Measurements from ENCODE around the gene EDAR. TPM values are rescaled to one million over a fixed set of nuclear protein-coding genes. Genes with fewer than 3 reads are reported as not detected.
A peak's percentile ranks its signal among the peaks of the same experiment; 100 is the strongest.

The EDAR gene
- total RNA-seq, 2 donors from 2014 or later: 0.43 to 0.46 TPM

DNA sequence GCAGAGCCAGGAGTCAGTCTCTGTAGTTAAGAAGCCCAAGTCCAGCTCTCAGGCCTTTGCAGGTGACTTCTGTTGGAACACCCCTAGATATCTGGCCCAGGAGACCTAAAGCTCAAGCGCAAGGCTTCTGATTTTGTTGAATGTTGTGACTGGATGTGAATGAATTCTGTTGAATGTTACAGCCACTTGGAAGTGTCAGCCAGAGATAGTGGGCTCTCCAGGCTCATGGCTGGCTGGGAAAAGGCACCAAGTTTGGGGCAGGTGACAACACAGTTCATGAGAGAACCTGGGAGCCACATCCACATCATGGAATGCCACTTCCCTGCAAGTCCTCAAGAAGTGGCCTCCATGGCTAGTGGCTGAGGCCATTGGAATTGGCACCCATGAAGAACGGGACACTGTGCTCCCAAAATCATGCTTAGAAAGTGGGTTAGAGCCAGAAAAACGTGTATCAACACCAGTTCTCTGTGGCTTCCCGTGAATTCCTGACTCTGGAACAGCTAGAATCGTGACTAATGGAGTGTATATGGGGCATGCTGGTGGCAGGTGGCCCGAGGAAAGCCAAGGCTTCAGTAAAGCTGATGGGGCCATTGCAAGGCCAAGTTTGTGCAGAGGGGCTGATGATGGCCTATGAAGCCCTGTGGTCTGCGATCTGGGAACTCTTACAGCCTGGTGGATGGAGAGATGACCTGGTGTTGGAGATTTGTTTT, 30.2 kb downstream of the EDAR start:
- DNase-seq (ENCODE audit: low spot score in 2 of 2) (no peak), ATAC-seq (peak in 1 of 2 donors; percentile 11)
- peak overlapping the region in 1 of 2 donors; percentile 68 for H3K27ac Mint-ChIP-seq

GRCh38 chr2:108958002-108958401, 31.0 kb downstream of the EDAR start:
- Mint-ChIP-seq H3K9me3 (peaks cover 0 to 5% of the 10 kb centered on the region in 2 donors), H3K36me3 (peaks cover 6% of the 10 kb centered on the region in 2 donors), H3K27ac (peak overlapping the region; percentile 41 to 68)
- ATAC-seq: peak; percentile 23 to 43
- no peak for DNase-seq (ENCODE audit: low spot score in 2 of 2)

More for the DNA sequence above, 30.2 kb downstream of the EDAR start:
- Mint-ChIP-seq H3K36me3 (no peaks in the 10 kb centered on the region), H3K9me3 (no peaks in the 10 kb centered on the region)

DNA sequence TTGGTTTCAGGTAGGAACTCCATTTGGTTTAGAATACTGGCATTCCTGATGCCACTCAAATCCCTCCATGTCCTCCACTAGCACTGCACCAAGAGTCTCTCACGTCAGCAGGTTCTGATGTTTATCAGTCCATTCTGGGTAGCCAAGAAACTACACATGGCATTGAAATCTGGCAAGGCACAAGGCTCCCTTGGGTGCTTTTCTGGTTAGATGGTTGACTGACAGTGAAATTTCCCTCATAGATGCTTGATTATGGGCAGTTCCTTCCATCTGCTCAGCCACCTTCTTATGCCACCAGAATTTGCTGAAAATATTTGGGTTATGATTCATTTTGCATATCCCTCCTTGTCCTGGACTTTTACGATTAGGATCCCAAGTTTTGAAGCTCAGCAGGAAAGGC, 32.6 kb downstream of the EDAR start:
- Mint-ChIP-seq H3K27ac (no peak overlapping the region), H3K9me3 (peaks cover 4 to 11% of the 10 kb centered on the region in 2 donors), H3K36me3 (peaks cover 14 to 19% of the 10 kb centered on the region in 2 donors)
- no peak for ATAC-seq
- no peak for DNase-seq (ENCODE audit: low spot score in 2 of 2)

DNA sequence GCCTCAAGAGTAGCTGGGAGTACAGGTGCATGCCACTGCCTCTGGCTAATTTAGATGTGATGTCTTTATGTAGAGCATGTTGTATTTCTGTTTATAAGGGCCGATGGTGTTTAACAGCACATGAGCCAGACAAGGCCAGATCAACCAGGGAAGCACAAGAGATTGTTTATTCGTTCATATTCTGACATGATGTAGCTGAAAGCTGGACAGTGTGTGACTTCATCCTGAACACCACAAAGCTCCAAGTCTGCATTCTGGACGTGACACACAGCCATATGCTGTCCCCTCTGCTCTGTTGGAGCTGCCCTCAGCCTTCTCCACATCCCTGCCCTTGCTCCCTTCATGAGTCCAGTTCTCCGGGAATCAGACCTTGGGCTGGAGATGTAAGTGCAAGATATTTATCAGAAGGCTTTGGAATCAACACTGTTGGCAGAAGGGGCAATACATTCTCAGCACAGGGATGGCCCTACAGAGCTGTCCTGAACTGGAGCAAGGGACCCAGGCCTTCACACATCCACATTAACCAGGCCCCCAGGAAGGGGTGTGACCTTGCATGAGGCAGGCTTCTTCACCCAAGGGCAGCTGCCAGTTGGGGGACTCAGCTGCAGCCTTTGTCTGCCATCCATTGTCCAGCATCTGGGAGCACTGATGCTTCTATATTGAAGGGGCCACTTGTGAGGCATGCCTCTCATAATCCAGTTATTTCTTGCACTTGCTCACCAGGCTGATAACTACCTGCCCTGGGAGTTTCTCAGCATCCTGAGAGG, 38.5 kb downstream of the EDAR start:
- H3K27ac Mint-ChIP-seq: peak overlapping the region in 1 of 2 donors; percentile 31
- peaks cover 36 to 43% of the 10 kb centered on the region in 2 donors for H3K36me3 Mint-ChIP-seq
- ATAC-seq (no peak), DNase-seq (ENCODE audit: low spot score in 2 of 2) (no peak)
- H3K9me3 Mint-ChIP-seq: peaks cover 28 to 29% of the 10 kb centered on the region in 2 donors

- peaks cover 28 to 29% of the 10 kb centered on the region in 2 donors for H3K9me3 Mint-ChIP-seq
- ATAC-seq (peak in 1 of 2 donors; percentile 54), DNase-seq (ENCODE audit: low spot score in 2 of 2) (no peak)
- no peak overlapping the region for H3K27ac Mint-ChIP-seq
- H3K36me3 Mint-ChIP-seq: peaks cover 36 to 43% of the 10 kb centered on the region in 2 donors
Observed at GRCh38 chr2:108949316-108950239, 39.4 kb downstream of the EDAR start.

DNA sequence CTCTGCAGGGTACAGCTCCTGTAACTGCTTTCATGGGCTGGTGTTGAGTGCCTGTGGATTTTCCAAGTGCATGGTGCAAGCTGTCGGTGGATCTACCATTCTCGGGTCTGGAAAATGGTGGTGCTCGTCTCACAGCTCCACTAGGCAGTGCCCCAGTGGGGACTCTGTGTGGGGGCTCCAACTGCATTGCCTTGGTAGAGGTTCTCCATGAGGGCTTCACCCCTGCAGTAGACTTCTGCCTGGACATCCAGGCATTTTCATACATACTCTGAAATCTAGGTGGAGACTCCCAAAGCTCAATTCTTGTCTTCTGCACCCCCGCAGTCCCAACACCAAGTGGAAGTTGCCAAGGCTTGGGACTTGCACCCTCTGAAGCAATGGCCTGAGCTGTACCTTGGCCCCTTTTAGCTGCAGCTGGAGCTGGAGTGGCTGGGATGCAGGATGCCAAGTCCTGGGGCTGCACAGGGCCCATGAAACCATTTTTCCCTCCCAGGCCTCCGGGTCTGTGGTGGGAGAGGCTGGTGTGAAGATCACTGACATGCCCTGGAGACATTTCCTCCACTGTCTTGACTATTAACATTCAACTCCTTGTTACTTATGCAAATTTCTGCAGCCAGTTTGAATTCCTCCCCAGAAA, 41.6 kb downstream of the EDAR start:
- no peak for DNase-seq (ENCODE audit: low spot score in 2 of 2)
- ATAC-seq: no peak
- Mint-ChIP-seq H3K36me3 (peaks cover 27 to 31% of the 10 kb centered on the region in 2 donors), H3K9me3 (peaks cover 24 to 28% of the 10 kb centered on the region in 2 donors), H3K27ac (no peak overlapping the region)

GRCh38 chr2:108946442-108946841, 42.6 kb downstream of the EDAR start:
- H3K27ac Mint-ChIP-seq: no peak overlapping the region
- peak; percentile 64 to 71 for ATAC-seq
- H3K36me3 Mint-ChIP-seq: peaks cover 22 to 24% of the 10 kb centered on the region in 2 donors
- DNase-seq (ENCODE audit: low spot score in 2 of 2): no peak
- H3K9me3 Mint-ChIP-seq: peaks cover 18 to 23% of the 10 kb centered on the region in 2 donors

- no peak for DNase-seq (ENCODE audit: low spot score in 2 of 2)
- peaks cover 22 to 24% of the 10 kb centered on the region in 2 donors for H3K36me3 Mint-ChIP-seq
- H3K9me3 Mint-ChIP-seq: peaks cover 18 to 23% of the 10 kb centered on the region in 2 donors
- peak; percentile 9 to 24 for ATAC-seq
- H3K27ac Mint-ChIP-seq: no peak overlapping the region
Observed at GRCh38 chr2:108945969-108946368, 43.1 kb downstream of the EDAR start.

DNA sequence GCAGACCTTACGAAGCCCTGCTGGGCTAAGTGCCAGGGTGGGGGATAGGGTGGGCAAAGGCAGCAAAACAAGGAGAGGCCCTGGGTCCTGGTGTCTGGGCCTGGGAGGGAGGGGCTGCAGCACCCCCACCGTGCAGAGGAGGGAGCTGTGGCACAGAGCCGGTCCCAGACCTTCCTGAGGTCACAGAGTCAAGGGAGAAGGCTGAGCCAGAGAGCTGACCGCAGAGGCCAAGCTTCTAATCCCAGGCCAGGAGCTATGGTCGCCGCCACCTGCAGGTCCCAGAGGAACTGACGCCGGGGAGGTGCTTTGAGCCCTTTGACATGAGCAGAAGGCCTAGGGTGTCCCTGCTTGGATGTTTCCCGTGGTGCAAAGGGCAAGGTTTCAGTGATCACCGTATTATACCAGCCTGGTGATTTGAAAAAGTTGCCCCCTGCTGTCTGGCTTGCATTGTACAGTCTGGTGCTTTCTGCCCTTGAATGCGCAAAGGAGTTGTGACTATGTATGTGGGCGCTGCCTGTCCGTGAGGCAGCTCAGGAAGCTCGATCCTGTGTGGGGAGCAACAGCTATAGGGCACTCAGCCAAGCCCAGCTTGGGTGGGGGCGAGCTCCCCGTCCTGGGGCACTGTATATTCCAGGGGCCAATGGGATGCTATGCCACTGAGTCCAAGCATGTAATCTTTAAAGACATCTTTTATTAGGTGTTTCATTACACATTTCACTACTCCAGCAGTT, 44.3 kb downstream of the EDAR start:
- H3K36me3 Mint-ChIP-seq: peaks cover 22 to 24% of the 10 kb centered on the region in 2 donors
- DNase-seq (ENCODE audit: low spot score in 2 of 2): no peak
- H3K9me3 Mint-ChIP-seq: peaks cover 18 to 23% of the 10 kb centered on the region in 2 donors
- H3K27ac Mint-ChIP-seq: no peak overlapping the region
- no peak for ATAC-seq

- H3K9me3 Mint-ChIP-seq: peaks cover 18 to 19% of the 10 kb centered on the region in 2 donors
- H3K27ac Mint-ChIP-seq: no peak overlapping the region
- peaks cover 22 to 24% of the 10 kb centered on the region in 2 donors for H3K36me3 Mint-ChIP-seq
- no peak for ATAC-seq
- DNase-seq (ENCODE audit: low spot score in 2 of 2): no peak
Observed at GRCh38 chr2:108943751-108944150, 45.3 kb downstream of the EDAR start.

GRCh38 chr2:108942888-108943287, 46.1 kb downstream of the EDAR start:
- no peak for DNase-seq (ENCODE audit: low spot score in 2 of 2)
- no peak for ATAC-seq
- no peak overlapping the region for H3K27ac Mint-ChIP-seq
- peaks cover 14 to 16% of the 10 kb centered on the region in 2 donors for H3K36me3 Mint-ChIP-seq
- peaks cover 11 to 12% of the 10 kb centered on the region in 2 donors for H3K9me3 Mint-ChIP-seq

DNA sequence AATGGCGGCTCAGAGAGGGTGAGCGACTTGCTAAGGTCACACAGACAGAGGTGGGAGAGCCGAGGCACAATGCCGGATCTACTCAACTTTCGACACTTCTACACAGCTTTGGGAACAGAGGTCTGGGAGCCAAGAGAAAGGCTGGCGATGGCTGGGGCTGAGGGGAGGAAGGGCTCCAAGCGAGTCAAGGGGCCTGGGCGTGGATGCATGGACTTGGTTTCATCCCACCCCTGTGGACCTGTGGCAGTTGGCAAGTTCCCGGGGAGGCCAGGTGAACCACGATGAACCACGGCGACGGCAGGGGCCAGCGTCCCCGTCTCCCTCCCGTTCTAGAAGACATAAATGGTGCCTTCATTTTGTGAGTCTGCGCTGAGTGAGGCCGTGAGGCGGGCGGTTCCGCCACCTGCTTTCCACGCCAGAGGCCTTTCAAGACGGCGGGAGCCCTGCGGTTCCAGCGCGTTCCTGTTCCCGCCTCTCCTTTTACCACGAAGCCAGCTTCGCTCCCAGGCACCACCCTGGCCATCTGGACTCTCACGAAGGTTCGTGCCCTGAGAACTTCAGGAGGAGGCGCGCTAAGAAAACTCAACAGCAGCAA, 46.7 kb downstream of the EDAR start:
- DNase-seq (ENCODE audit: low spot score in 2 of 2) (no peak), ATAC-seq (no peak)
- H3K36me3 Mint-ChIP-seq: peaks cover 12 to 13% of the 10 kb centered on the region in 2 donors
- peaks cover 10% of the 10 kb centered on the region in 2 donors for H3K9me3 Mint-ChIP-seq
- no peak overlapping the region for H3K27ac Mint-ChIP-seq

DNA sequence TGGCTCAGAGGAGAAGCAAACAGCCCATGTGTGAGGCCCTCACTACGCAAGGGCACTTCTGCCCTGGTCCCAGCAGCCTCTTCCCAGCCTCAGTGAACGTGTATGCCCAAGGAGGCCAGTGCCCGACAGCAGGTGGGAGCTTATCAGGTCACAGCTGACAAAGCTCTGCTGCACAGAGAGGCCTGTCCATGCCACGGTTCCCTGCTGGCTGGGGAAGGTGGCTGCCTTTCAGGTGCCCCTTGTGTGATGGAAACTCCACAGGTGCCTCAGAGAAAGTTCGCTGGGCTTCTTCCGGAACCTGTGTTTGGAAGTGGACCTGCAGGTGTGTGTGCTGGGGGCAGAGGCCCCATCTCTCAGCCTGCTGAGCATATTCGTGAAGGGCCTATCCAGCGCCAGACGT, 47.3 kb downstream of the EDAR start:
- H3K9me3 Mint-ChIP-seq: peaks cover 5 to 6% of the 10 kb centered on the region in 2 donors
- no peak overlapping the region for H3K27ac Mint-ChIP-seq
- ATAC-seq (no peak), DNase-seq (ENCODE audit: low spot score in 2 of 2) (no peak)
- peaks cover 7% of the 10 kb centered on the region in 2 donors for H3K36me3 Mint-ChIP-seq

DNA sequence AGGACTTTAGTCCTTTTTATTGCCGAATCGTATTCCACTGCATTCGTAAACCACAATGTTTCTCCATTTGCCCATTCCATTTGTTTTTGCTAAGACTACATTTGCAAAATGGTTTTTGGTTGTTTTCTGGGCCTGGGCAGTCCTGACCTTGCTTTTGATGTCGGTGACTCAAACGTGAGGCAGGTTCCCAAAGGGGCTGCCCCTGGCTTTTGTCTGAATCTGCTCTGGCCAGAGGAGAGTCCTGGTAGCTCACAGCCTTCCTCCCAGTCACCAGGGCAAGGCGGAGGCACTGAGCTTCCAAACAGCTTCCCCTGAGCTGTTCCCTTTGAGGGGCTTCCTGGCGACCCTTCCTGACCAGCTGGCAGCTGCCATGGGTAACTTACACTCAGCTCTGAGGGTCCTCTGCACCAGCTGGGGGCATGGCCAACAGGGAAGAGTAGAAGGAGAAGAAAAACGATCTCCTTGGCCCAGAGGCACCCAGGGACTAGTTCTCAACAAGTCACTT, 47.8 kb downstream of the EDAR start:
- ATAC-seq (no peak), DNase-seq (ENCODE audit: low spot score in 2 of 2) (no peak)
- no peak overlapping the region for H3K27ac Mint-ChIP-seq
- peaks cover 2 to 4% of the 10 kb centered on the region in 2 donors for H3K36me3 Mint-ChIP-seq
- H3K9me3 Mint-ChIP-seq: peaks cover under 1% of the 10 kb centered on the region in 2 donors

DNA sequence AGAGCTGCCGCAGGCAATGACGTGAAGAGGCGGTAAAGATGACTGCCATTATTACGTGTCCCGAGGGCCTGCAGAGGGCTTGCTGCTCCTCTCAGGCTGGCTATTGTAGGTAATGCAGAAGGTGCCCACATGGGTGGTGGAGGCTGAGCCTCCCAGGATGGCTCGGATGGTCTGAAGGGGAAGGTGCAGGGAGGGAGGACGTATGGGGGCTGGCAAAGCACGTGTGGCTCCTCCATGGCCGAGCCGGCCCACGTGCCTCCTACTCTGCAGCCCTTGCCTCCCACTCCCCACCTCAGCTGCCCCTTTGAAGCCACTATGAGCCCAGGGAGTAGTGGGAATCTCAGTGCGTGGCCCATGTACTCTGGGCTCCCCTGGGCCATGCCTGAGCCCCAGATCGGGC, 48.9 kb downstream of the EDAR start:
- no peak for ATAC-seq

More for the DNA sequence above, 48.9 kb downstream of the EDAR start:
- Mint-ChIP-seq H3K27ac (no peak overlapping the region), H3K36me3 (no peaks in the 10 kb centered on the region), H3K9me3 (no peaks in the 10 kb centered on the region)
- no peak for DNase-seq (ENCODE audit: low spot score in 2 of 2)

All from activated naive CD4-positive, alpha-beta T cell treated with anti-CD3 and anti-CD28 coated beads, Interleukin-2, amount 50 U/mL, for 72 hours (primary cell).